Hematopoietic multipotent progenitor cell treated with erythropoietin and hydrocortisone succinate and interleukin-3 and kit ligand, for 6 days (in vitro differentiated cells): ENCODE data around the gene KDELR1.

ENCODE experiments used
- DNase-seq: peaks from one replicate; pipeline ENCODE4 v3.0.0-alpha.2; 2015

Gene KDELR1

DNA sequence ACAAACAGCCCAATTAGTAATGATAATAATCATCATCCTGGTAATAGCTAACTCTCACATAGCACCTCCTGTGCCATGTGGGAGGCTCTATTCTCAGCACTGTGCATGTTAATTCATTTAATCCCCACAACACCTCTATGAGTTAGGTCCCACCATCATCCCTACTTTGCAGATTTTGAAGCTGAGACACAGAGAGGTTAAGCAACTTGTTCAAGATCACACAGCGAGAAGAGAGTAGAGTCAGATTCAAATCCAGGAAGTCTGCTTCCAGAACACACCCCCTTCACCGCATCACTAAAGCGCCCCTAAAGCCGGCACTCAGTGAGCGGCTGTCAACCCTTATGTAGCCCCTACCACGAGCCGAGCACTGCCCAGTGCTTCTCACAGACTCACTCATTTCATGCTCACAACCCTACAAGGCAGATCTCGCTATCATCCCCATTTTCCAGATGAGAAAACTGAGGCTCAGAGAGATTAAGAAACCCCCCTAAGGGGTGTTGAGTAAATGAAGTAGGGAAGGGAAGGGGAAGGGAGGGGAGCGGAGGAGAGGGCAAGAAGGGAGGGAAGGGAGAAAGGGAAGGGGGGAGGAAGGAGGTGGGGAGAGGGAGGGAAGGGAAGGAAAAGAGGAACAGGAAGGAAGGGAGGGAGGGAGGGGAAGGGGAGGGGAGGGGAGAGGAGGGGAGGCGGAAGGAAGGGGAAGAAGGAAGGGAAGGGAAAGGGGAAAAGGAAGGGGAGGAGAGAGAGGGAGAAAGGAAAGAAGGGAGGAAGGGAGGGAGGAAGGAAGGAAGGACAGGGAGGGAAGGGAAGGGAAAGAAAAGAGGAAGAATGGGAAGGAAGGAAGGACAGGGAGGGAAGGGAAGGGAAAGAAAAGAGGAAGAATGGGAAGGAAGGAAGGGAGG, 49.6 kb downstream of the KDELR1 start:
- DNase-seq: no peak

DNA sequence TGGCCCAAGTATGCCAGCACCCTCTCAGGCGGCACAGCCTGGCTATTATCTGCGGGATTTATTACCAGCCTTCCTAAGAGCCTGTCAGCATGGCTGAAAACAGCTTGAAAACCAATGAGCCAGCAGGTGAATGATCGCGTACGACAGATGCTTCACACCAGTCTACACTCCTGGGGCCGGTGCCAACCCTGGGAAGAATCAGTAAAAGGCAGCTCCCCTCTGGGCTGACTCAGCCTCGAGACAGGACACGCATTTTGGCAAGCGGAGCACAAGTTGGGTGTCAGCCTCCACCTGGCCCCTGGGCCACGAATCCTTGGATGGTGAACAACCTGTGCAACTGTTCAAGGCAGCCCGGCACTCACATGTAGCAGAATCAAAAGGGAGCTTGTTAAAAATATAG, 50.4 kb downstream of the KDELR1 start:
- DNase-seq: no peak

DNA sequence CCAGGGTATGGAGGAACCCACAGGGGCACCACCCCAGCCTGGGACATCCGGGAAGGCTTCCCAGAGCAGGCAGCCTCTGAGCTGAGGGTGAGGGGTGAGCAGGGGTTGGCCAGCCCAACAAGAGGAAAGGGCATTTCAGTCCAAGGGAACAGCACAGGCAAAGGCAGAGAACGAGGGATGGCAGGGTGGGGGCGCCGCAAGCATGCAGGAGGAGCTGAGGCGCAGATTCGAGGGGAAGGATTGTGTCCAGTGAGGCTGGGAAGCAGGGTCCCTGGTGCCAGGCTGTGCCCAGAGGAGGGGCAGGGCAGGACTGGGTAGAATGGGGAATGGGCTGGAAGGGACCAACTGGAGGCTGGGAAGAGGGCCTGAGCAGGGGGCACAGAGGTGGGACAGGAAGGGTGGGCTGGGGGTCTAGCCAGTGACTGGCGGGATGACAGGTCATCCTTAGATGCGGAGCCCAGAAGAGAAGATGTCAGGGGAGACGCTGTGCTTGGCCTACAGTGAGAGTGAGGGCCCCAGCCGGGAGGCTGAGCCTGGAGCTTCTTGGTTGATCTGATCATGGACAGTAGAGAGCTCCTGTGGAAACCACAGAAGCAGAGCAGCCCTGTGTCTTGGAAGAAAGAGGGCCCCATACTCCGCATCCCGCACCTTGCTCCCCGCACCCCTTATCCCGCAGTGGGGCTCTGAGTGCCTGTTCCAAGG, 52.4 kb downstream of the KDELR1 start:
- no peak for DNase-seq

GRCh38 chr19:48338253-48338755, 53.0 kb downstream of the KDELR1 start:
- DNase-seq: no peak

DNA sequence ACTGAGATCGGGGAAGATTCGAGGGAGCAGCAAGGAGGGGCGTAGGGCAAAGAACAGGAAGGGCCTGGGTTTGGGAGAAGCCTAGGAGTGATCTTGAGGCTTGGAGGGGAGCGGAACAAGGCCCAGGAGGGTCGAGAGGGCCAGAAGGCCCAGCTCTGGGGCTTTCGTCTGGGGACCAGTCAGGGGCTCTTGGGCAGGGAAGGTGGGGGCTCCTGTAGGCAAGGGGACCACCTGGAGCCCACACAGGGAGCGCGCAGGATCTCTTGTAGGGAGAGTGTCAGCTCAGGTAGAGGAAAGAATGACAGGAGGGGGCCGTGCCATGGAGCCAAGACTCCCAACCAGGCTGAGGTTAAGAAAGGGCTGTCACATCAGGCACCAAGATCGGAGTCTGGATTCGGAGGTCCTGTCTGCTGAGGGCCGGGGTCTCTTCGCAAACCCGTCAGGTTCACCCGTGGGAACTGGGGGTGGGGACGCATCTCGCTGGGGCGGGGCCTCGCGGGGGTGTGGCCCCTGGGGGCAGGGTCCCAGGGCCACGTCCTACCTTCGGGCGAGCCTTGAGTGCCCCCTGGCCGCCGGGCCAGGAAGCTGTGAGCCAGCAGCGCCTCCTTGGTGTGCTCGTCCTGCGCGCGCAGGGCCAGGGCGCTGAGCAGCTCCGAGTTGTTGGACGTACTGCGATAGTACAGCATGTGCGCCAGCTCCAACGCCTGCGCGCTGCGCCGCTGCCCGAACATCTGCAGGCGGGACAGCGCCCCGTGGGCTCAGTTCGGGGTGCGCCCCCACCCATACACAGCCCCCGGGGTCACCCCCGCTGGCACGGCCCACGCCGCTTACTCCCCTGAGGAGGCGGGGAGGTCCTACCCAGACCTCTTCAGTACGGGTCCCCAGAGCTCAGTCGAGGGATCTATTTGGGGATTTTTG, 57.6 kb downstream of the KDELR1 start:
- peak; percentile 97 for DNase-seq

GRCh38 chr19:48332662-48333466, 58.5 kb downstream of the KDELR1 start:
- DNase-seq: peak; percentile 100
